ENCODE results near the gene SORT1. TPM values are rescaled to one million over a fixed set of nuclear protein-coding genes. Genes with fewer than 3 reads are reported as not detected.

The SORT1 gene
- total and polyA plus RNA-seq, 2 of the 13 experiments (the other 11 are each of a cell fraction or from before 2014, with no cell fraction given): 32.4 to 93.0 TPM

DNA sequence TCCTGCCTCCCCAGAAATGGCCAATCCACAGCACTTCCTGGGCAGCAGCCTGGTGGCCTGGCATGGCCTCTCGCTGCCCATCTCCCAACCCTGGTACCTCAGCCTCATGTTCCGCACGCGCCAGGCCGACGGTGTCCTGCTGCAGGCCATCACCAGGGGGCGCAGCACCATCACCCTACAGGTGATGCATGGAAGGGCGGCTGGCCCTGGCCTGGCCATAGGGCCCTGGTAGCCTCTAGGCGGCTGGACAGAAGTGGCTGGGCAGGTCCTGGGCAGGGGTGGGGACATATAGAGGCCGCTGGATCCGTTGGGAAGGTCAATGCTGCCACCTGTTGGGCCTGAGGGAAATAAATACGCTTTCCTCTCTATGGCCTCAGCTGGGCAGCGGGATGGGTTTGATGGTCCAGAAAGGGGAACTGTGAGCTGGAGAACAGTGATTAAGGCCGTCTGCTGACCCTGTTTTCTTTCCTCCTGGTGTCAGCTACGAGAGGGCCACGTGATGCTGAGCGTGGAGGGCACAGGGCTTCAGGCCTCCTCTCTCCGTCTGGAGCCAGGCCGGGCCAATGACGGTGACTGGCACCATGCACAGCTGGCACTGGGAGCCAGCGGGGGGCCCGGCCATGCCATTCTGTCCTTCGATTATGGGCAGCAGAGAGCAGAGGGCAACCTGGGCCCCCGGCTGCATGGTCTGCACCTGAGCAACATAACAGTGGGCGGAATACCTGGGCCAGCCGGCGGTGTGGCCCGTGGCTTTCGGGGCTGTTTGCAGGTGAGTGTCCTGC, 133.9 kb downstream of the SORT1 start:
- Histone ChIP-seq H3K79me2 (ENCODE audit: insufficient read depth, low read length) (no peaks in the 10 kb centered on the region), H4K20me1 (ENCODE audit: insufficient read depth, low read length) (no peaks in the 10 kb centered on the region), H3K36me3 (replicated peaks in 1 of 2; ENCODE audit: control insufficient read depth in 1 of 2, insufficient read depth in 2 of 2, low read length in 2 of 2) (peaks cover 3 to 16% of the 10 kb centered on the region in 2 experiments; a peak in 4 of 5 replicates), H3K9ac (ENCODE audit: insufficient read depth, low read depth, low read length) (no peak overlapping the region), H2AFZ (ENCODE audit: low read length) (no peak overlapping the region), H3K9me3 (ENCODE audit: low read length) (no peaks in the 10 kb centered on the region), H3K27ac (ENCODE audit: extremely low read length, insufficient read depth, low read length) (no peak overlapping the region), H3K4me1 (ENCODE audit: insufficient read depth, low read length) (no peaks in the 10 kb centered on the region), H3K4me3 (replicated peaks in 1 of 3; ENCODE audit: insufficient read depth in 1 of 3, low read depth in 2 of 3, low read length in 3 of 3) (no peak overlapping the region), H3K27me3 (ENCODE audit: control insufficient read depth in 1 of 2, insufficient read depth in 2 of 2, low read length in 2 of 2) (no peaks in the 10 kb centered on the region), H3K4me2 (ENCODE audit: low read depth, low read length) (no peak overlapping the region)
- ChIA-PET POLR2A (interaction anchor here (0.7 to 1.8 kb wide), 3 partner anchors 12 to 134 kb away, joined by 3 to 6 read pairs (median 4); partner anchors contain the start of gene SORT1), CTCF (ENCODE audit: low intra/inter-chr PET ratio, low total read pairs) (interaction anchor here (0.6 to 3.0 kb wide), 16 partner anchors 11 to 435 kb away, joined by 3 to 76 read pairs (median 6); partner anchors contain the start of genes CELSR2, CYB561D1, PSRC1 and SORT1)
- no TSS peak for BruUV-seq (replicated peaks)
- intact Hi-C loops (cut with micrococcal nuclease; ENCODE audit: unreplicated experiment) (loop anchor here (1.0 to 5.0 kb wide), 6 partner anchors 11 to 171 kb away; partner anchors contain the start of genes PSRC1 and TMEM167B), in situ Hi-C loops (cut with HindIII; ENCODE audit: extremely low pct_ligation_motif_present, low pct_unique_long_range_greater_than_20kb) (loop anchor here (5.0 to 10.0 kb wide), 3 partner anchors 61 to 271 kb away; partner anchors contain the start of gene GPR61)
- WGBS (ENCODE audit: low lambda C conversion rate): 33% methylated on average over 12 of the region's 29 CpGs
- FAIRE-seq (peak; percentile 91), DNase-seq (ENCODE audit: low spot score) (peak; percentile 93), ATAC-seq (peak; percentile 99)
- TF ChIP-seq ZNF703 (CRISPR knock-in tag; IDR thresholded peaks at IDR 0.05; ENCODE audit: borderline replicate concordance) (no peak), ARID4A (CRISPR knock-in tag; IDR thresholded peaks at IDR 0.05; ENCODE audit: borderline replicate concordance) (peak; percentile 69; the same call in 1 of the 2 replicates), ATRX (CRISPR knock-in tag; IDR thresholded peaks at IDR 0.05; ENCODE audit: borderline replicate concordance) (no peak), ZBTB38 (CRISPR knock-in tag; IDR thresholded peaks at IDR 0.05) (peak; percentile 99), TFDP1 (CRISPR knock-in tag; IDR thresholded peaks at IDR 0.05; ENCODE audit: borderline replicate concordance) (peak; percentile 79; the same call in 1 of the 2 replicates), HIVEP1 (CRISPR knock-in tag; IDR thresholded peaks at IDR 0.05) (no peak), ZNF605 (CRISPR knock-in tag; IDR thresholded peaks at IDR 0.05) (peak; percentile 92), RORA (CRISPR knock-in tag; IDR thresholded peaks at IDR 0.05) (no peak), ZSCAN31 (CRISPR knock-in tag; IDR thresholded peaks at IDR 0.05; ENCODE audit: low read depth) (no peak; the same call in 1 of the 2 replicates), HOXA3 (CRISPR knock-in tag; IDR thresholded peaks at IDR 0.05) (peak; percentile 76; the same call in 1 of the 2 replicates), ZNF460 (CRISPR knock-in tag; IDR thresholded peaks at IDR 0.05; ENCODE audit: borderline replicate concordance) (no peak), ZNF432 (CRISPR knock-in tag; IDR thresholded peaks at IDR 0.05; ENCODE audit: borderline replicate concordance) (no peak), DMTF1 (CRISPR knock-in tag; IDR thresholded peaks at IDR 0.05) (no peak)
